ENCODE results near the gene ORC5.

GRCh38 chr7:104137971-104138370 is 69.8 kb downstream of the ORC5 start:
- TF ChIP-seq GATA2 (IDR thresholded peaks at IDR 0.05; ENCODE audit: low read depth, low read length) (no peak), GATA3 (IDR thresholded peaks at IDR 0.05; ENCODE audit: low read depth, low read length) (no peak)

Measured in SH-SY5Y (cell line).